ENCODE measurements around the gene NELFB.

The NELFB gene

DNA sequence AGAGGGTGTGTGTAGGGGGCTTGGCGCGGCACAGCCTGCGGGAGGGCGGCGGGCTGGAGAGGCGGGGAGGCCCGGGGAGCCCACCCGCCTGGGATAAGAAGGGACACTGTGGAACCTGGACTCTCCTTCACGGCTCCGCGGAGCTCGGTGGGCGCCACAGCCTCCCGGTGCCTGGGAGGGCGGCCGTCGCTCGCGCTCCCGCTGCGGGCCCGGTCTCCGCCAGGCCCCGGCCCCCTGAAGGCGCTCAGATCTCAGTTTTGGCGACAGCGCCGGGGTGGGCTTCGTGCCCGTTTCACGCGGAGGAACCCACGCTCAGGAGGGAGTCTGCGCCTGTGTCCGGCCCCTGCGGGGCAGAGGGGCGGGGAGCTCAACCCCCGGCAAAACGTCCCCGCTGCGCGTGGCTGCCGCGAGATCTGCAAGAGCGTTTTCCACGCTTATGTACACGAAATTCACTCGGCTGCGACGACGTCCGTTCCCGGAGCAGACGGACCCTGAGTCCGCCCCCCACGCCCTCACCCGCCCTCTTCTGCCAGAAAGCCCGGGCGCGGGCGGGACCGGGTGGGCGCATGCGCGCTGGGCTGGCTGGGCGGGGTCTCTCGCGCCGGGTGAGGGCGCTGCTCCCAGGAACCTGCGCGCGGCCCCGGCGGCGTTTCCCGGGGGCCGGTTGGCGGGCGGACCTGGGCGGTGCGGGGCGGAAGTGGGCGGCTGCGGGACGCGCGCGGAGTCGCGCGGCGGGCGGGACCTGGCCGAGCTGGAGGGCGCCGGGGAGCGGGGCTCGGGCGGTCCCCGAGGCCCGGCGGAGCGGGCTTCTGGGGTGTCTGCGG lies at the start of gene NELFB:
Gene NELFB (plus strand): TSS at position 704 of the 824 bp plus-strand sequence.
- H3K4me3 ChIP-seq (ENCODE audit: low read length): peak within 1 kb of the TSS; percentile 91
- peak; percentile 84 for DNase-seq (ENCODE audit: low read depth)
- TF ChIP-seq, protein P1, sequence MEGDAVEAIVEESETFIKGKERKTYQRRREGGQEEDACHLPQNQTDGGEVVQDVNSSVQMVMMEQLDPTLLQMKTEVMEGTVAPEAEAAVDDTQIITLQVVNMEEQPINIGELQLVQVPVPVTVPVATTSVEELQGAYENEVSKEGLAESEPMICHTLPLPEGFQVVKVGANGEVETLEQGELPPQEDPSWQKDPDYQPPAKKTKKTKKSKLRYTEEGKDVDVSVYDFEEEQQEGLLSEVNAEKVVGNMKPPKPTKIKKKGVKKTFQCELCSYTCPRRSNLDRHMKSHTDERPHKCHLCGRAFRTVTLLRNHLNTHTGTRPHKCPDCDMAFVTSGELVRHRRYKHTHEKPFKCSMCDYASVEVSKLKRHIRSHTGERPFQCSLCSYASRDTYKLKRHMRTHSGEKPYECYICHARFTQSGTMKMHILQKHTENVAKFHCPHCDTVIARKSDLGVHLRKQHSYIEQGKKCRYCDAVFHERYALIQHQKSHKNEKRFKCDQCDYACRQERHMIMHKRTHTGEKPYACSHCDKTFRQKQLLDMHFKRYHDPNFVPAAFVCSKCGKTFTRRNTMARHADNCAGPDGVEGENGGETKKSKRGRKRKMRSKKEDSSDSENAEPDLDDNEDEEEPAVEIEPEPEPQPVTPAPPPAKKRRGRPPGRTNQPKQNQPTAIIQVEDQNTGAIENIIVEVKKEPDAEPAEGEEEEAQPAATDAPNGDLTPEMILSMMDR (conservative IDR thresholded peaks at IDR 0.05; ENCODE audit: low read length): no peak

DNA sequence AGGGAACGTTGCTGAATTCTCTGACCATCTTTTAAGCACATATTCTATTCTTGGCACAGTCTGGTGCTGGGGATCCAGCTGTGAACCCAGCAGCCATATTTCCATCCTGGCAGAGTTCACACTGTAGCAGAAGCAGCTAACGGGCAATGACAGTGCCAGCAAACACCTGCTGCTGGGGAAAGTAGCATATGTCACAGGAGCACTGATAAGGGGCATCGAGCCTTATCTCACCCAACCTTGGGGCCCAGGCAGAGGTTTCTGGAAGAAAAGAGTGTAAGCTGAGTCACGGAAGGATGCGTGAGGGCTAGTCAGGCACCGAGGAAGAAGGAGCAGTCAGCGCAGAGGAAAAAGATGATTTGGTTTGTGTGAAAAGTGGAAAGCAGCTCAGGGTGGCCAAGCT lies 48.5 kb upstream of the NELFB start:
- H3K4me3 ChIP-seq (ENCODE audit: low read length): peak overlapping the region; percentile 94
- DNase-seq (ENCODE audit: low read depth): no peak
- TF ChIP-seq, protein P1 (conservative IDR thresholded peaks at IDR 0.05; ENCODE audit: low read length): no peak

DNA sequence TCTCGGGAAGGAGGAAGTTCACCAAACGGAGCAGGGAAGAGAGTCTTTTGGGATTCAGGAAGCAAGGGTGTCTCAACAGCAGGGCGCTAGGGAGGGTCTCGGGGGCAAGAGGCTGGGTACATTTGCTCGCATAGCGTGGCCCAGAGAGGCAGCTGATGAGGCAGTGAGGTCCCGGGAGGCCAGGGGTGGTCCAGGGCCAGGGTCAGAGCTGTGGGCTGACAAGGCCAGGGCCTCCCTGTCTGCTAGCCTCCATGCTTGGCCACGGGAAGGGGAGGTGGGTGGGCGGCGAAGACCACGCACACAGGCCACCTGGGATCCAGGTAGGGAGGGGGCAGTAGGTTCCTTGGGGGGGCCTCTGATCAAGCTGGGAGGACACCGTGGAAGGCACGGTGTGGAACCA lies 43.6 kb upstream of the NELFB start:
- no peak for DNase-seq (ENCODE audit: low read depth)
- H3K4me3 ChIP-seq (ENCODE audit: low read length): no peak overlapping the region
- TF ChIP-seq, protein P1 (conservative IDR thresholded peaks at IDR 0.05; ENCODE audit: low read length): no peak

DNA sequence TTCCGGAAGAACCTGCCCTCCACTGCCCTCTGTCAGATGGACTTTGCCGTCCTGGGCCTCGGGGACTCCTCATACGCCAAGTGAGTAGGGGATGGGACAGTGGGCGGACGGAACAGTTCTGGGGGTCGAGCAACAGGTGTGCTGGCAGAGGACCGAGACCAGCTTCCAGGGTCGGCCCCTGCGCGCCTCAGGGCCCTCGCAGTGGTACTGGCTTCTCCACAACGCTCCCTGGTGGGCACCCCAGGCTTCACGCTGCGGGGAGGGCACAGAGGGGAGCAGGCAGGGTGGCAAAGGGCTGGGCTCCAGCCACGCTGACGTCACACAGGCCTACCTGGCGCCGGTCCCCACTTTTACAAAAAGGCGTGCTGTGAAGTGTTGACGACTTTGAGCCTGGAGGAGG lies 42.6 kb upstream of the NELFB start:
- TF ChIP-seq, protein P1 (conservative IDR thresholded peaks at IDR 0.05; ENCODE audit: low read length): no peak
- no peak overlapping the region for H3K4me3 ChIP-seq (ENCODE audit: low read length)
- DNase-seq (ENCODE audit: low read depth): no peak

DNA sequence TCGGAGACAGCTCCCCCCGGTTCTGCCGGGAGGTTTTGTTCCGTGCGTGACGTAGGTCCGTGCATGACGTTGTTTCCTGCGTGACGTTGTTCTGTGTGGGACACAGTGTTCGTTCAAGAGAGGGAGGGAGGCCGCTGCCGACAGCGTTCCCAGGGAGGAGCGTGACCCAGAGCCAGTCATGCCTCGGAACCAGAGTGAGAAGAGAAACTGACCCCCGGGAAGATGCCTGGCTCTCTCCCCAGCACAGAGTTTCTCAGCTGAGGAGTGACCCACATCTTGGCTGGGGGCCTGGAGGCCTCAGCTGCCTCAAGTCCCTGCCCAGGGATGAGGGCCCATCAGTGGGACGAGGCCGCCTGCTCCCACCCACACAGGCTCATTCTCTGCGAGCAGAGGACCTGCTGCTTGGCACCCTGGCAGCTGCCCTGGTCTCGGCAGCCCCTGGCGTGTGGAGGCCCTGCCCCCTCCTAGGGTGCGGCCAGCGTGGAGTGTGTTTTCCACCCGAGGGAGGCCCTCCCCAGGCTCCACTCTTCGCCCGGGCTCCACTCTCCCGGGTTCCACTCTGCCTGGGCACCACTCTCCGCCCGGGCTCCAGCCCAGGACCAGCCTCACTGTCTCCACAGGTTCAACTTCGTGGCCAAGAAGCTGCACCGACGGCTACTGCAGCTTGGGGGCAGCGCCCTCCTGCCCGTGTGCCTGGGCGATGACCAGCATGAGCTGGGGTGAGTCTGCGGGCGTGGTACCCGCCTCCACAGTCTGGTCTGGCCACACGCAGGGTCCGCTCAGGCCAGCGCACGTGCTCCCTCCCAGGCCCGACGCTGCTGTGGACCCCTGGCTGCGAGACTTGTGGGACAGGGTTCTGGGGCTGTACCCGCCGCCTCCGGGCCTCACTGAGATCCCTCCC lies 41.7 kb upstream of the NELFB start:
- TF ChIP-seq, protein P1 (conservative IDR thresholded peaks at IDR 0.05; ENCODE audit: low read length): no peak
- no peak for DNase-seq (ENCODE audit: low read depth)
- H3K4me3 ChIP-seq (ENCODE audit: low read length): no peak overlapping the region

DNA sequence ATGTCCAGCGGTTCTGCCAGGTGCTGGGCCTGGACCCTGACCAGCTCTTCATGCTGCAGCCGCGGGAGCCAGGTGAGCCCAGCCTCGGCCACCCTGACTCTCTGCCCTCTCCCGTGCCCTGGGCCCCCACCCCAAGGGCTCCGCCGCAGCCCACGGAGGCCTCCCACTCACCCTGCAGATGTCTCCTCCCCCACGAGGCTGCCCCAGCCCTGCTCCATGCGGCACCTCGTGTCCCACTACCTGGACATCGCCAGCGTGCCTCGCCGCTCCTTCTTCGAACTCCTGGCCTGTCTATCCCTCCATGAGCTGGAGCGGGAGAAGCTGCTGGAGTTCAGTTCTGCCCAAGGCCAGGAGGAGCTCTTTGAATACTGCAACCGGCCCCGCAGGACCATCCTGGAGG lies 40.5 kb upstream of the NELFB start:
- TF ChIP-seq, protein P1 (conservative IDR thresholded peaks at IDR 0.05; ENCODE audit: low read length): no peak
- H3K4me3 ChIP-seq (ENCODE audit: low read length): no peak overlapping the region
- no peak for DNase-seq (ENCODE audit: low read depth)
